ENCODE measurements around the gene GUCD1. TPM values are rescaled to one million over a fixed set of nuclear protein-coding genes. Genes with fewer than 3 reads are reported as not detected.

The GUCD1 gene
- total and polyA plus RNA-seq, 10 of the 15 experiments (the other 5 are each of a cell fraction or from before 2014, with no cell fraction given), result 56.0 to 177 (median 88.2) TPM

DNA sequence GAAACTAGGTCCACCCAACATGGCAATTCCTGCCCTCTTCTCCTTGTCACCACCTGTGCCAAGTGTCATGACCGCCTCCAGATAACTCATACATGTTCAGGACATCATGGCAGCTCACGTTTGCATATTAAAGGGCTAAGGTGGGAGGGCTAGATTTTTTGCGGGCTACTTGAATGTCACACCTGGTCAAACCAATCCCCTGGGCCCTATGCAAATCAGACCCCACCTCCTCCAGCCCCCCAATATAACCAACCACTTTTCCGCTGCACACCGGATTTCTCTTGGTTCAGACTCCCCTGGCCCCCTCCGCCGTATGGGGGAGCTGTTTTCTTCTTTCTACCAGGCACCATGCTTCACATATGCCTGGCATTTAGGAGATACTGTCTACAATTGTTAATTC, 47.2 kb downstream of the GUCD1 start (continued):
- TF ChIP-seq ZBTB11 (CRISPR knock-in tag; IDR thresholded peaks at IDR 0.05), result no peak
- TF ChIP-seq CEBPB (IDR thresholded peaks at IDR 0.05; ENCODE audit: borderline replicate concordance in 1 of 2, low read depth in 2 of 2, low read length in 2 of 2), result no peak
- no peak for TF ChIP-seq MYB (IDR thresholded peaks at IDR 0.05; ENCODE audit: borderline replicate concordance, low read depth, low read length)
- no peak for TF ChIP-seq CREB1 (IDR thresholded peaks at IDR 0.05; ENCODE audit: low read depth)
- no peak for TF ChIP-seq EGR1 (IDR thresholded peaks at IDR 0.05; ENCODE audit: borderline replicate concordance in 1 of 2, low read depth in 2 of 2, low read length in 2 of 2)
- TF ChIP-seq BHLHE40 (IDR thresholded peaks at IDR 0.05; ENCODE audit: borderline replicate concordance in 1 of 2, low read depth in 2 of 2, low read length in 1 of 2), result peak in 1 of 2 experiments; percentile 70; a peak in 1 of 4 replicates
- TF ChIP-seq CTCF (IDR thresholded peaks at IDR 0.05 in 2 of 3, conservative IDR thresholded peaks at IDR 0.05 in 1 of 3; ENCODE audit: control insufficient read depth in 2 of 3, extremely low read depth in 1 of 3, insufficient read depth in 1 of 3, low read depth in 3 of 3, low read length in 3 of 3), result peak; percentile 20 to 47 (median 24); a peak in 3 of 6 replicates
- TF ChIP-seq POLR2AphosphoS2 (IDR thresholded peaks at IDR 0.05; ENCODE audit: low read depth, low read length), result no peak
- peak; percentile 81 for TF ChIP-seq MEF2B (IDR thresholded peaks at IDR 0.05; ENCODE audit: partially characterized antibody, poor library complexity, severe bottlenecking)
- TF ChIP-seq CBFB (IDR thresholded peaks at IDR 0.05; ENCODE audit: low read depth), result no peak

Data from GM12878 (cell line).